OCI-LY1 (cell line): ENCODE data around the gene DACT2.

Experiments used
- H2AFZ ChIP-seq: fragments of 200-600 bp; sonication (generic), shearing (Covaris generic); 2 replicates; pipeline ENCODE4 v1.6.0; 2014; ENCODE audit warnings: antibody characterized with exemption, mild to moderate bottlenecking, low read length
- H3F3A ChIP-seq: fragments of 200-600 bp; sonication (generic), shearing (Covaris generic); 2 replicates; pipeline ENCODE4 v1.6.0; 2014; ENCODE audit warnings: mild to moderate bottlenecking, antibody characterized with exemption, low read length, moderate library complexity; ENCODE audit not compliant: insufficient read depth
- H3K27ac ChIP-seq: fragments of 200-600 bp; sonication (generic); 2 replicates; pipeline ENCODE4 v1.5.1; 2014; ENCODE audit warnings: low read length, mixed run types, mild to moderate bottlenecking, low read depth; ENCODE audit not compliant: poor library complexity, severe bottlenecking
- H3K27me3 ChIP-seq: fragments of 200-600 bp; sonication (generic); 2 replicates; pipeline ENCODE4 v1.6.0; 2014; ENCODE audit warnings: antibody characterized with exemption, mild to moderate bottlenecking, low read length, moderate library complexity; ENCODE audit not compliant: insufficient read depth
- H3K36me3 ChIP-seq: fragments of 200-600 bp; sonication (generic); 2 replicates; pipeline ENCODE4 v1.6.1; 2014; ENCODE audit warnings: mild to moderate bottlenecking, antibody characterized with exemption, low read length, moderate library complexity, mixed read lengths; ENCODE audit not compliant: insufficient read depth
- H3K4me1 ChIP-seq: fragments of 200-600 bp; sonication (generic); 2 replicates; pipeline ENCODE4 v1.5.1; 2014; ENCODE audit warnings: mild to moderate bottlenecking, low read length, moderate library complexity; ENCODE audit not compliant: insufficient read depth, severe bottlenecking
- H3K4me2 ChIP-seq: fragments of 200-600 bp; sonication (generic), shearing (Covaris generic); 2 replicates; pipeline ENCODE4 v1.6.1; 2014; ENCODE audit warnings: low read length
- H3K4me3 ChIP-seq: fragments of 200-600 bp; sonication (generic); 2 replicates; pipeline ENCODE4 v1.5.1; 2014; ENCODE audit warnings: low read length, low read depth, mild to moderate bottlenecking, mixed read lengths; ENCODE audit not compliant: poor library complexity, severe bottlenecking
- H3K79me2 ChIP-seq: fragments of 200-600 bp; shearing (Covaris generic); 2 replicates; pipeline ENCODE4 v1.6.1; 2016; ENCODE audit warnings: mixed run types, low read length, mixed read lengths; ENCODE audit not compliant: insufficient read depth
- H3K9ac ChIP-seq: fragments of 200-600 bp; sonication (generic), shearing (Covaris generic); 2 replicates; pipeline ENCODE4 v1.6.1; 2014; ENCODE audit warnings: mild to moderate bottlenecking, low read length, mixed read lengths
- H3K9me2 ChIP-seq: fragments of 200-600 bp; sonication (generic), shearing (Covaris generic); 2 replicates; pipeline ENCODE4 v1.6.1; 2014; ENCODE audit warnings: low read depth, mild to moderate bottlenecking, low read length, mixed read lengths
- H3K9me3 ChIP-seq: fragments of 200-600 bp; shearing (Covaris generic); 2 replicates; pipeline ENCODE4 v1.6.1; 2014; ENCODE audit warnings: low read length, mixed read lengths
- H4K20me1 ChIP-seq: fragments of 200-600 bp; sonication (generic), shearing (Covaris generic); 2 replicates; pipeline ENCODE4 v1.6.0; 2016; ENCODE audit warnings: mild to moderate bottlenecking, low read length; ENCODE audit not compliant: insufficient read depth
- CTCF ChIP-seq: fragments of 200-600 bp; sonication (generic), shearing (Covaris generic); IDR thresholded peaks from 2 replicates; pipeline ENCODE4 v1.5.1; 2017; ENCODE audit warnings: mild to moderate bottlenecking, antibody characterized with exemption, low read length, moderate library complexity, mixed read lengths
- EZH2 ChIP-seq: fragments of 200-600 bp; sonication (generic), shearing (Covaris generic); IDR thresholded peaks from 2 replicates; pipeline ENCODE4 v1.8.0; 2017; ENCODE audit warnings: borderline replicate concordance, mixed run types, mild to moderate bottlenecking, antibody characterized with exemption, low read length, moderate library complexity, mixed read lengths

Gene DACT2

GRCh38 chr6:168303982-168304751 lies 15.4 kb downstream of the DACT2 start:
- Histone ChIP-seq H3K4me2 (no peak overlapping the region), H3K36me3 (no peaks in the 10 kb centered on the region), H3F3A (no peaks in the 10 kb centered on the region), H3K4me1 (no peaks in the 10 kb centered on the region), H3K9ac (no peak overlapping the region), H3K9me3 (no peaks in the 10 kb centered on the region), H4K20me1 (no peaks in the 10 kb centered on the region), H3K4me3 (no peak overlapping the region), H3K27me3 (no peaks in the 10 kb centered on the region), H3K79me2 (no peaks in the 10 kb centered on the region), H3K27ac (no peak overlapping the region), H3K9me2 (no peaks in the 10 kb centered on the region), H2AFZ (no peak overlapping the region)
- TF ChIP-seq CTCF (no peak), EZH2 (no peak)

- Histone ChIP-seq H3K9me3 (no peaks in the 10 kb centered on the region), H3F3A (no peaks in the 10 kb centered on the region), H4K20me1 (no peaks in the 10 kb centered on the region), H3K79me2 (no peaks in the 10 kb centered on the region), H3K36me3 (no peaks in the 10 kb centered on the region), H3K4me2 (no peak overlapping the region), H3K4me1 (no peaks in the 10 kb centered on the region), H3K27me3 (no peaks in the 10 kb centered on the region), H2AFZ (no peak overlapping the region), H3K9me2 (no peaks in the 10 kb centered on the region), H3K27ac (no peak overlapping the region), H3K4me3 (no peak overlapping the region), H3K9ac (no peak overlapping the region)
- no peak for TF ChIP-seq CTCF
- no peak for TF ChIP-seq EZH2
Measured at GRCh38 chr6:168302534-168302933, 17.0 kb downstream of the DACT2 start.

- no peak overlapping the region for H3K4me2 ChIP-seq
- no peaks in the 10 kb centered on the region for H3K79me2 ChIP-seq
- TF ChIP-seq CTCF (no peak), EZH2 (no peak)
- no peaks in the 10 kb centered on the region for H3K27me3 ChIP-seq
- H3K9me2 ChIP-seq, result no peaks in the 10 kb centered on the region
- no peak overlapping the region for H3K9ac ChIP-seq
- H3K36me3 ChIP-seq, result no peaks in the 10 kb centered on the region
- H3K4me1 ChIP-seq, result no peaks in the 10 kb centered on the region
- no peak overlapping the region for H3K4me3 ChIP-seq
- H3K27ac ChIP-seq, result no peak overlapping the region
- H3K9me3 ChIP-seq, result no peaks in the 10 kb centered on the region
- H3F3A ChIP-seq, result no peaks in the 10 kb centered on the region
- no peaks in the 10 kb centered on the region for H4K20me1 ChIP-seq
- H2AFZ ChIP-seq, result no peak overlapping the region
Measured at GRCh38 chr6:168301648-168302398, 17.8 kb downstream of the DACT2 start.
